ENCODE measurements around the gene CD6.

- no peak for TF ChIP-seq POLR2AphosphoS5 (IDR thresholded peaks at IDR 0.05; ENCODE audit: insufficient read depth, low read depth, low read length)
- no peak for TF ChIP-seq EZH2 (IDR thresholded peaks at IDR 0.05; ENCODE audit: borderline replicate concordance, low read depth, low read length, severe bottlenecking)
- TF ChIP-seq CTCF (IDR thresholded peaks at IDR 0.05; ENCODE audit: extremely low read depth in 1 of 2, insufficient read depth in 1 of 2, low read depth in 1 of 2, low read length in 2 of 2), result no peak
- TF ChIP-seq MYC (IDR thresholded peaks at IDR 0.05; ENCODE audit: low read depth, low read length), result no peak
These were observed 926 bp downstream of the CD6 start for GRCh38 chr11:60972182-60973030.
